ENCODE results near the gene STARD3NL. TPM values are rescaled to one million over a fixed set of nuclear protein-coding genes. Genes with fewer than 3 reads are reported as not detected.

STARD3NL gene, protein sequence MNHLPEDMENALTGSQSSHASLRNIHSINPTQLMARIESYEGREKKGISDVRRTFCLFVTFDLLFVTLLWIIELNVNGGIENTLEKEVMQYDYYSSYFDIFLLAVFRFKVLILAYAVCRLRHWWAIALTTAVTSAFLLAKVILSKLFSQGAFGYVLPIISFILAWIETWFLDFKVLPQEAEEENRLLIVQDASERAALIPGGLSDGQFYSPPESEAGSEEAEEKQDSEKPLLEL
- total RNA-seq = 10 to 100 TPM; 25.4 to 25.5 TPM

DNA sequence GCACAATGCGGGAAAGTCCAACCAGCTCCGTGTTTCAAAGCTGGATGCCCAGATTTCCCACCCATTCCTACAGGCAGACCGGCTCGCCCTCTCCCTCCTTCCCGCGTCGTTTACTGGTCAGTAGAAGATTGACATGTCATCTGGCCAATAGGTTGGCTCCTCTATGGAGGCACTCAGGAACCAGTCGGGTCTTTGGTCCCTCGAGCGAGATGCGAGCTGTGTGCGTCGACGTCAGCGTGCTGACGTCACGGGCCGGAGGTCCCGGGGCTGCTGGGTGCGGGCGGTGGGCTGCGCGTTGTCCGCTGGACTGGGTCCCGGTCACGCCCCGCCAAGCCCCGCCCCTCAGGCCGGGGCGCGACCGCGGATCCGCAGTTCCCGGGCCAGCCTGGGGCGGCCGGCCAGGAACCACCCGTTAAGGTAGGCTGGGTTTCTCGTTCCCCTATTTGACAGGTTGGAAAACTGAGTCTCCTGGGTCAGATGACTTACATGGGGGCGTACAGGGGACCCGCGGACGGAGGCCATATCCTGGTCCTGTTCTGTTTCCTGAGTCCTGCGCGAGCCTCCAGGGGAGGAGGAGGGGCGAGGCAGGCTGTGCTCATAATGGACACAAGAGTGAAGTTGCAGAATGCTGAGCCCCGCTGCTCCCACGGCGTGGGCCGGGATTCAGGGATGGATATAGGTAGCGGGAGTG, at the start of gene STARD3NL:
STARD3NL (plus strand) TSS at position 242 of the 691 bp plus-strand sequence. CDS start 29,260 bp downstream, outside the sequence.
- H3K4me3 ChIP-seq = peak within 1 kb of the TSS; percentile 64
- H3K27me3 ChIP-seq = no peaks in the 10 kb centered on the region
- peak within 1 kb of the TSS; percentile 78 for H3K27ac ChIP-seq
- no peaks in the 10 kb centered on the region for H3K4me1 ChIP-seq
- no peaks in the 10 kb centered on the region for H3K9me3 ChIP-seq
- H3K36me3 ChIP-seq = no peaks in the 10 kb centered on the region
- intact Hi-C loops (cut with DNase I) = no loop called here
- H3K9ac ChIP-seq (ENCODE audit: low read depth in 2 of 2, low read length in 2 of 2) = peak within 1 kb of the TSS; percentile 88 to 90
- TF ChIP-seq CTCF (IDR thresholded peaks at IDR 0.05) = no peak
- peak; percentile 99 for DNase-seq

- no peaks in the 10 kb centered on the region for H3K4me1 ChIP-seq
- intact Hi-C loops (cut with DNase I) = no loop called here
- H3K27ac ChIP-seq = no peak overlapping the region
- no peaks in the 10 kb centered on the region for H3K36me3 ChIP-seq
- no peak overlapping the region for H3K4me3 ChIP-seq
- H3K27me3 ChIP-seq = no peaks in the 10 kb centered on the region
- H3K9me3 ChIP-seq = no peaks in the 10 kb centered on the region
- H3K9ac ChIP-seq (ENCODE audit: low read depth in 2 of 2, low read length in 2 of 2) = no peak overlapping the region
- no peak for DNase-seq
- TF ChIP-seq CTCF (IDR thresholded peaks at IDR 0.05) = no peak
Measured at GRCh38 chr7:38129162-38129561, 48.9 kb upstream of the STARD3NL start.

- no peak for TF ChIP-seq CTCF (IDR thresholded peaks at IDR 0.05)
- DNase-seq = no peak
- Histone ChIP-seq H3K27me3 (no peaks in the 10 kb centered on the region), H3K4me1 (no peaks in the 10 kb centered on the region), H3K36me3 (no peaks in the 10 kb centered on the region), H3K4me3 (no peak overlapping the region), H3K9me3 (no peaks in the 10 kb centered on the region), H3K27ac (no peak overlapping the region), H3K9ac (ENCODE audit: low read depth in 2 of 2, low read length in 2 of 2) (no peak overlapping the region)
- intact Hi-C loops (cut with DNase I) = no loop called here
Measured at GRCh38 chr7:38129579-38129978, 48.5 kb upstream of the STARD3NL start.

DNA sequence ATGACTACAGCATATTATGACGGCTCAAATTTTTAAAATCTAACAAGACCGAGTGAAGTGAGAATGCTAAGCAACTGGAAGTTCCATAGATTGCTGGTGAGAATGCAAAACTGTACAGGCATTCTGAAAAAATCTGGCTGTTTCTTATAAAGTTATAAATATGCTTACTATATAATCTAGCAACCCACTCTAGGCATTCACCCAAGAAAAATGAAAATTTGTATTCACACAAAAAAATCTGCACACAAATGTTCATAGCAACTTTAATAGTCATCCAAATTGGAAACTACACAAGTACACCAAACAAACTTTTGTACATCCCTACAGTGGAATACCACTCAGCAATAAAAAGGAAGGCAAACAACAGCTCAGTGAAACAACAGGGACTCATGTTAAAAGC, 39.9 kb upstream of the STARD3NL start:
- no peak overlapping the region for H3K27ac ChIP-seq
- no peak overlapping the region for H3K9ac ChIP-seq (ENCODE audit: low read depth in 2 of 2, low read length in 2 of 2)
- no peaks in the 10 kb centered on the region for H3K27me3 ChIP-seq
- H3K4me3 ChIP-seq = no peak overlapping the region
- TF ChIP-seq CTCF (IDR thresholded peaks at IDR 0.05) = no peak
- DNase-seq = no peak
- H3K9me3 ChIP-seq = no peaks in the 10 kb centered on the region
- no peaks in the 10 kb centered on the region for H3K4me1 ChIP-seq
- intact Hi-C loops (cut with DNase I) = no loop called here
- no peaks in the 10 kb centered on the region for H3K36me3 ChIP-seq

DNA sequence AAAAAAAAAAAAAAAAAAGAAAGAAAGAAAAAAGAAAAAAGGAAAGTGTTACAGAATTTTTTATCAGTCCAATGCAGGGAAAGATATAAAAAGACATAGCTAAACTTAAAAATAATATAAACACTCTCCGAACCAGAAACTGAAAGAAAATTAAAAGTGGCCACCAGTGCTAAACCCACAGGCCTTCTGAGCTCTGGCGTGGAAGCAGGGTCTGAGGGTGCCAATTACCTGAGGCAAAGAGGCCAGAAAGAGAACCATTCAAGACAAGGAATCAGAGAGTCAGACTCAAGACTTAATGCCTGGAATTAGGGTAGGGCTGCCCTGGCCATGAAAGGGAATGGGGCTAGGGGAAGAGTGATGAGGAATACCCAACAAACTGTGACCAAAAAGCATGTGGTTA, 36.9 kb upstream of the STARD3NL start:
- intact Hi-C loops (cut with DNase I) = no loop called here

More for the DNA sequence above, 36.9 kb upstream of the STARD3NL start:
- Histone ChIP-seq H3K4me1 (no peaks in the 10 kb centered on the region), H3K9ac (ENCODE audit: low read depth in 2 of 2, low read length in 2 of 2) (no peak overlapping the region), H3K27me3 (no peaks in the 10 kb centered on the region), H3K9me3 (no peaks in the 10 kb centered on the region), H3K27ac (no peak overlapping the region), H3K36me3 (no peaks in the 10 kb centered on the region), H3K4me3 (no peak overlapping the region)
- DNase-seq = no peak
- no peak for TF ChIP-seq CTCF (IDR thresholded peaks at IDR 0.05)
